Activated CD4-positive, alpha-beta T cell treated with anti-CD3 and anti-CD28 coated beads, Interleukin-2, amount 50 U/mL, for 16 hours (primary cell): ENCODE measurements around the gene BTNL8.
"Not testable (repeated sequence)": the region's sequence is repeated elsewhere in the genome, so short reads cannot be mapped to it uniquely, and the experiment has no call there.

Experiments used
- DNase-seq: peaks from one replicate; pipeline ENCODE4 v3.0.0-alpha.2; 2020

BTNL8 gene

GRCh38 chr5:180875860-180876426, 23.0 kb upstream of the BTNL8 start:
- no peak for DNase-seq

DNA sequence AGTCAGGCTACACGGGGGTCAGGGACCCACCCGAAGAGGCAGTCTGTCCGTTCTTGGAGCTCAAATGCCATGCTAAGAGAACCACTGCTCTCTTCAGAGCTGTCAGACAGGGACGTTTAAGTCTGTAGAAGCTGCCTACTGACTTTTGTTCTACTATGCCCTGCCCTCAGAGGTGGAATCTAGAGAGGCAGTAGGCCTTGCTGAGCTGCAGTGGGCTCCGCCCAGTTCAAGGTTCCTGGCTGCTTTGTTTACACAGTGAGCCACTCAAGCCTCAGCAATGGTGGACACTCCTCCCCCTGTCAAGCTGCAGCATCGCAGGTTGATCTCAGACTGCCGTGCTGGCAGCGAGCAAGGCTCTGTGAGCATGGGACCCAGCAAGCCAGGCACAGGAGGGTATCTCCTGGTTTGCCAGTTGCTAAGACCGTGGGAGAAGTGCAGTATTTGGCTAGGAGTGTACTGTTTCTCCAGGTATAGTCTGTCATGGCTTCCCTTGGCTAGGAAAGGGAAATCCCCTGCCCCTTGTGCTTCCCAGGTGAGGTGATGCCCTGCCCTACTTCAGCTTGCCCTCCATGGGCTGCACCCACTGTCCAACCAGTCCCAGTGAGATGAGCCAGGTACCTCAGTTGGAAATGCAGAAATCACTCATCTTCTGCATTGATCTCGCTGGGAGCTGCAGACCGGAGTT, 13.0 kb upstream of the BTNL8 start:
- not testable (repeated sequence) for DNase-seq

- DNase-seq, result no peak
These were observed 9.6 kb upstream of the BTNL8 start for GRCh38 chr5:180889381-180889780.

DNA sequence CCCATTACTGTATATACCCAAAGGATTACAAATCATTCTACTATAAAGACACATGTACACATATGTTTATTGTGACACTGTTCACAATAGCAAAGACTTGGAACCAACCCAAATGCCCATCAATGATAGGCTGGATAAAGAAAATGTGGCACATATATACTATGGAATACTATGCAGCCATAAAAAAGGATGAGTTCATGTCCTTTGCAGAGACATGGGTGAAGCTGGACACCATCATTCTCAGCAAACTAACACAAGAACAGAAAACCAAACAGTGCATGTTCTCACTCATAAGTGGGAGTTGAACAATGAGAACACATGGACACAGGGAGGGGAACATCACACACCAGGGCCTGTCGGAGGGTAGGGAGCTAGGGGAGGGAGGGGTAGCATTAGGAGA, 3.6 kb upstream of the BTNL8 start:
- DNase-seq, result not testable (repeated sequence)

DNA sequence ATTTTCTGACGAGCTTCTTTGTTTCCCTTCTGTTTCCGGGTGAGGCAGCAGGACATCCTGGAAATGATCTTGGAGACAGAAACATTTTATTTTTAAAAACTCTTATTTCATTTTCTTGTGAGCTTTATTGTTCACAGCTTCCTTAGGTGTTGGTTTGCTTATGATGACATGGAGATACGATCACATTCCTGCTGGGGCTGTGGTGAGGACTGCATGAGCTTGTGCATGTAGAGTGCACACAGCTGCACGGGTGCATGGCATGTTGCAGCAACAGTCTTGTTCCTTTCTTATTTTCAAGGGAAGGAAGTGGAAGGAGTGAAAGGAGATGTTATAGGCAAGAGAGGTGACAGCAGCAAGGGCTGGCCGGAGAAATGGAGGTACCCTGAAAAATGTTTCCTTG, 1.2 kb downstream of the BTNL8 start:
- no peak for DNase-seq

DNA sequence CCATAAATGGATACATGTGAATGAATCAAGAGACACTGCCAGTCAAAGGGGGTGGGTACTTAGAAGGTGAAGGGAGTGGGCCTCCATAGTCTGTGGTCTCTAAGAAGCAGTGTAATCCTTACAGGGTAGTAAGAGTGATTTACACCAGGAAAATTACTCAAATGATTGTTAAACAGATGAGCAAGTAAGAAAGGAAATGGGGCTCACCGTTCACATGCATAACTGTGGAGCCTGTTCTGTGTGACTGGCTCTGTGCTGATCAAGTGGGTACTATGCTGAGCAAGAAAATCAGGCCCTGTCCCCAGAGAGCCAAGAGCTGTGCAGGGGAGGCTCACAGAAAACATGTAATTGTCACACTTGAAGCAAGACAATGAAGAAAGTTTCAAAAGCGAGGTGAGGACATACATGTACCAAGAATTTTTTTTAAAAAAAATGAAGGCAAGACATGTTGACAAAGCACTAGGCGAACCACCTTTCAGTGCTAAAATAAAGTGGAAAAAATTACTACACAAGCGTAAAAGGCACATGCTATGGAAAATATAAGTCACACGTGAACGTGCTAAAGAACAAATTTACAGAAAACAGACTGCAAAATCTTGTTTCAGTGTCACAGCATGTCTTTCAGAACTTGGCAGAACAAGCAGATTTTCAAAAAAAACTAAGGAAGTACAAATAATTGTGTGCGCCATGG, 2.5 kb downstream of the BTNL8 start:
- DNase-seq, result no peak

DNA sequence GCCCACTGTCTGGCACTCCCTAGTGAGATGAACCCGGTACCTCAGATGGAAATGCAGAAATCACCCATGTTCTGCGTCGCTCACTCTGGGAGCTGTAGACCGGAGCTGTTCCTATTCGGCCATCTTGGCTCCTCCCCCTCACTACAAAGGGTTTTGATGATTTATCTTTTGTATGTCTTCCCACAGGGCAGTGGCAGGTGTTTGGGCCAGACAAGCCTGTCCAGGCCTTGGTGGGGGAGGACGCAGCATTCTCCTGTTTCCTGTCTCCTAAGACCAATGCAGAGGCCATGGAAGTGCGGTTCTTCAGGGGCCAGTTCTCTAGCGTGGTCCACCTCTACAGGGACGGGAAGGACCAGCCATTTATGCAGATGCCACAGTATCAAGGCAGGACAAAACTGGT, 9.4 kb downstream of the BTNL8 start:
- no peak for DNase-seq

DNA sequence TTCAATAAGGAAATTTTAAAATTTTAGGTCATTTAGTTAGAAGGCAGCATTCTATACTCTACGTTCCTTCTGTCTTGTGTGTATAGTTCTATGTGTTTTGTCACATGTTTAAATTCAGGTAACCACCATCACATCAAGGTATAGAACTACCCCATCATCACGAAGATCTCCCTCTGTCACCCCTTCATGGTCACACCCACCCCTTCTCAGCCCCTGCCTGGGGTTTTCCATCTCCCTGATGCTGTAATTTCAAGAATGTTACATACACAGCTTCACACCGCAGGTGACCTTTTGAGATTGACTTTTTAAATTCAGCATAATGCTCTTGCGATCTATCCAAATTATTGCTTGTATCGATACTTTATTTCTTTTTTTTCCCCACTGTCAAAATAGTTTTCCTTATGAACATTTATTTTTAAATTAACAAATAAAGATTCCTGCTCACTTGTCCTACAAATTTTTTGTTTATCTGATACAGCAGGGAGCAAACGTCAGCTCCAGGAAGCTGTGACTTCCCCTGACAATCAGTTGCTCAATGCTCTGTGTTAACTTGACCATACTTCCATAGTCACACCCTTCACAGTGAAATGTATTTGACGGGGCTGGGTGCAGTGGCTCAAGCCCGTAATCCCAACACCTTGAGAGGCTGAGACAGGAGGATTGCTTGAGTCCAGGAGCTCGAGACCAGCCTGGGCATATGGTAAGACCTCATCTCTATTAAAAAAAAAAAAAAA, 10.2 kb downstream of the BTNL8 start:
- DNase-seq, result no peak

- no peak for DNase-seq
These were observed 10.8 kb downstream of the BTNL8 start for GRCh38 chr5:180909782-180910181.

GRCh38 chr5:180910182-180910581, 11.2 kb downstream of the BTNL8 start:
- DNase-seq, result no peak

DNA sequence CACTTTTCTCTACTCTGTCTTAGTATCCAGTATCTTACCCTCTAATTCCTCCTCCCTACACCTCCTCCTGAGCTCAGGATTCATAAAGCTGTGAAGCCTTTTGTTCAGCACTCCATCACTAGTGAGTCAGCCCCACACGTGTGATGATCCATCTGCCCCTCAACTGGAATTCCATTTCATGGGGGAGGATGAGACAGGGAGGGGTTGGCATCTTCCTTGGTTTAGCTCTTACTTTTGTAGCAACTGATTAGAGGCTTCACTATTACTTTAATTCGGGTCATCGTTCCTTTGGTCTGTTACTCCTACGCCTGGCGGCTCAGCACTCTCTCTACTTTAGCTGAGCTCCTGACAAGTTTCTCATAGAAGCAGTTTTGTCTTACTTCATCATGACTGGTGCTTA, 11.8 kb downstream of the BTNL8 start:
- no peak for DNase-seq

- no peak for DNase-seq
These were observed 15.7 kb downstream of the BTNL8 start for GRCh38 chr5:180914646-180915045.

- no peak for DNase-seq
These were observed 17.0 kb downstream of the BTNL8 start for GRCh38 chr5:180915924-180916323.

DNA sequence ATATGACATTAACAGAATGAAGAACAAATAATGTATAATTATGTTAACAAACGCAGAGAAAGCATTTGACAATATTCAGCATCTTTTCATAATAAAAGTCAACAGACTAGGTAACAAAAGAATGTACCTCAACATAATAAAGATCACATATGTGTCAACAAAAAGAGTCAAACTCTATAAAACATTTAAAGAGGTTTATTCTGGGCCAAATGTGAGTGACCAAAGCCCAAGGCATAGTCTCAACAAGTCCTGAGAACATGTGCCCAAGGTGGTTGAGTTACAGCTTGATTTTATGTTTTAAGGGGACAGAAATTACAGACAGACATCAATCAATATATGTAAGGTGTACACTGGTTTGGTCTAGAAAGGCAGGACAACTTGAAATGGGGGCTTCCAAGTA, 19.4 kb downstream of the BTNL8 start:
- no peak for DNase-seq

GRCh38 chr5:180920710-180921109, 21.8 kb downstream of the BTNL8 start:
- no peak for DNase-seq

- no peak for DNase-seq
These were observed 24.0 kb downstream of the BTNL8 start for GRCh38 chr5:180922932-180923331.

GRCh38 chr5:180932660-180933059, 33.7 kb downstream of the BTNL8 start:
- no peak for DNase-seq

GRCh38 chr5:180935203-180935602, 36.2 kb downstream of the BTNL8 start:
- DNase-seq, result no peak

DNA sequence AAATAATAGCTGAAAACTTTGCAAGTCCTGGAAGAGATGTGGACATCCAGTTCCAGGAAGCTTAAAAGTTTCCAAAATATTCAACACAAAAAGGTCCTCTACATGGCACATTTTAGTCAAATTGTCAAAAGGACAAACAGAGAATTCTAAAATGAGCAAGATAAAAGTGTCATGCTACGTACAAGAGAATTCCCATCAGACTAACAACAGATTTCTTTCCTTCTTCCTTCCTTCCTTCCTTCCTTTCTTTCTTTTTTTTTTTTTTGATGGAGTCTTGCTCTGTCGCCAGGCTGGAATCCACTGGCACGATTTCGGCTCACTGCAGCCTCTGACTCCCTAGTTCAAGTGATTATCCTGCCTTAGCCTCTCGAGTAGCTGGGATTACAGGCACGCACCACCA, 39.3 kb downstream of the BTNL8 start:
- DNase-seq, result no peak

DNA sequence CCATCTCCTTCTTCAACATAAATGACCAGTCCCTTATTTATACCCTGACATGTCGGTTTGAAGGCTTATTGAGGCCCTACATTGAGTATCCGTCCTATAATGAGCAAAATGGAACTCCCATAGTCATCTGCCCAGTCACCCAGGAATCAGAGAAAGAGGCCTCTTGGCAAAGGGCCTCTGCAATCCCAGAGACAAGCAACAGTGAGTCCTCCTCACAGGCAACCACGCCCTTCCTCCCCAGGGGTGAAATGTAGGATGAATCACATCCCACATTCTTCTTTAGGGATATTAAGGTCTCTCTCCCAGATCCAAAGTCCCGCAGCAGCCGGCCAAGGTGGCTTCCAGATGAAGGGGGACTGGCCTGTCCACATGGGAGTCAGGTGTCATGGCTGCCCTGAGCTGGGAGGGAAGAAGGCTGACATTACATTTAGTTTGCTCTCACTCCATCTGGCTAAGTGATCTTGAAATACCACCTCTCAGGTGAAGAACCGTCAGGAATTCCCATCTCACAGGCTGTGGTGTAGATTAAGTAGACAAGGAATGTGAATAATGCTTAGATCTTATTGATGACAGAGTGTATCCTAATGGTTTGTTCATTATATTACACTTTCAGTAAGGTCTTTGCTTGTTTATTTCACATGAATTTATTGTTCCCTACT, 51.5 kb downstream of the BTNL8 start:
- DNase-seq, result no peak

DNA sequence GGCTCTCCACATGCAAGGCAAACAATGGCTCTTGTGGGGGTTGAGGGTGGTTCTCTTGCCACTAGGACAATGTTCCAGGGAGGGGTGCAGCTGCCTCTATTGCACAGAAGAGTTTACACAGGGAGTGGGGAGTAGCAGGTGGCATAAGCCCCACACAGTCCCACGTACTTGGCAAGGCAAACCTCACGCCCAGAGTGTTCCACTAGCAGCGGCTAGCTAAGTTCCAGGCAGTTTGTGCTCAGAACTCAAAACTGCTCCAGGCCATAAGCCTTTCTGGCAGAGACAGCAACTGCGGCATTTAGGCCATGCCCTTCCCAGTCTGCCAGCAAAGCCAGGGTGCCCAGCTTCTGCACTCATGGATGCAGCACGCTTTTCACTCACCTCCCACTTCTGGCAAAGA, 60.7 kb downstream of the BTNL8 start:
- DNase-seq, result no peak

GRCh38 chr5:180960209-180960608, 61.2 kb downstream of the BTNL8 start:
- DNase-seq, result no peak

DNA sequence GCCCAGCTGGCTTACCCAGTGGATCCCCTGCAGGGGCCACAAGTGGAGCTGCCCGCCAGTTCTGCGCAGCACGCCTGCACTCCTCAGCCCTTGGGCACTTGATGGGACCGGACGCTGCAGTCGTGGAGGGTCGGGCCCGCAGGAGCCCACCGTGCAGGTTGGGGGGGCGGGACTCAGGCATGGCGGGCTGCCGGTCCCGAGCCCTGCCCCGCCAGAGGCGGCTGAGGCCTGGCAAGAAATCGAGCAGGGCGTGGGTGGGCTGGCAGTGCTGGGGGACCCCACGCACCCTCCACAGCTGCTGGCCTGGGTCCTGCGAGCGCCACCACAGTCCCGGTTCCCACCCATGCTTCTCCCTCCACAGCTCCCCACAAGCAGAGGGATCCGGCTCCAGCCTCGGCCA, 70.4 kb downstream of the BTNL8 start:
- DNase-seq, result no peak
